Measurements from ENCODE around the gene TNRC18.
"Not testable (repeated sequence)": the region's sequence is repeated elsewhere in the genome, so short reads cannot be mapped to it uniquely, and the experiment has no call there.

Gene TNRC18

DNA sequence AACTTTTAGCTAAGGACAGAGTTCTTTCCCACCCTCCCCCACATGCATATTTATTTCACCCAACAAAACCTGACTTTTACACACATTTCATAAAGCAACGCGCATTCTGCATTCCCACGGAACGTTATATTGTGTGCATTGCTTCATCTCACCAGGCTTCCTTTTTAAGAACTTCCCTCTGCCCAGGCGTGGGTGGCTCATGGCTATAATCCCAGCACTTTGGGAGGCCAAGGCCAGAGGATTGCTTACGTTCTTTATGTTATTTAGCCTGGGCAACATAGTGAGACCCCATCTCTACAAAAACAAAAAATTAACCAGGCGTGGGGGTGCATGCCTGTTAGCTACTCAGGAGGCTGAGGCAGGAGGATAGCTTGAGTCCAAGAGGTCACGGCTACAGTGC, 155.8 kb downstream of the TNRC18 start:
- not testable (repeated sequence) for DNase-seq (ENCODE audit: low read depth)

DNA sequence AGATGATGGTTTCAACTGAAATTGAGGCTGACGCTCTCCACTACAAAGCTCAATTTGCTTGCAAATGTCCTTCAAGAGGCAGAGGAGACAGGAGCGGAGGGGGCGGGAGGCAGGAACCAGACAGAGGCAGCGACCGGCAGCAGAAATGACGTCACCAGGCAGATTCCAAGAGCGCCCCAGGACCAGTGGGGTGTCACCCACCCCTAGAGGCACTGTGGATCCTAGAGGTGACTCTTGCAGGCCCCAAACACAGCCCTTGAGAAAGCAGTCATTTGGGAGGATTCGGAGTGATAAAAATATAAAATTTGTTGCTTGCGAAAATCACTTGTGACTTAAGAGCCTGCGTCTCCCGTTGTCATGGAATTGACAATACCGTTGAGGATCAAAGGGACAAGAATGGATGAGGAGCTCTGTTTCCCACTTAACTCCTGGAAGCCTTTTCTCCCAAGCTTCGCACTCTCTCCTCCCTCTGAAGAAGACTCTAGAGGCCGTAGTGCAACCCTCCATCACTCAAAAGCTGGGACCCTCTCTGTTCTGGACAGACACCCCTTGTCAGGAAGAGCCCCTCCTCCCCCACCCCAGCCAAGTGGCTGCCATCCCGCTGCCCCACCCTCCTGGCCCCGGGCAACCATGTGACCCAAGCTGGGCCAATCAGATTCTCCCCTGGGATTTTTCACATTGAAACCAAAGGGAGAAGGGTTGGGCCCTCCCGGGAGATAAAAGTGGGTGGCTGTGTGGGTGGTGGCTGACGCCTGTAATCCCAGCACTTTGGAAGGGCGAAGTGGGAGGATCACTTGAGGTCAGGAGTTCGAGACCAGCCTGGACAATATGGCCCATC, 157.2 kb downstream of the TNRC18 start:
- DNase-seq (ENCODE audit: low read depth), result no peak

DNA sequence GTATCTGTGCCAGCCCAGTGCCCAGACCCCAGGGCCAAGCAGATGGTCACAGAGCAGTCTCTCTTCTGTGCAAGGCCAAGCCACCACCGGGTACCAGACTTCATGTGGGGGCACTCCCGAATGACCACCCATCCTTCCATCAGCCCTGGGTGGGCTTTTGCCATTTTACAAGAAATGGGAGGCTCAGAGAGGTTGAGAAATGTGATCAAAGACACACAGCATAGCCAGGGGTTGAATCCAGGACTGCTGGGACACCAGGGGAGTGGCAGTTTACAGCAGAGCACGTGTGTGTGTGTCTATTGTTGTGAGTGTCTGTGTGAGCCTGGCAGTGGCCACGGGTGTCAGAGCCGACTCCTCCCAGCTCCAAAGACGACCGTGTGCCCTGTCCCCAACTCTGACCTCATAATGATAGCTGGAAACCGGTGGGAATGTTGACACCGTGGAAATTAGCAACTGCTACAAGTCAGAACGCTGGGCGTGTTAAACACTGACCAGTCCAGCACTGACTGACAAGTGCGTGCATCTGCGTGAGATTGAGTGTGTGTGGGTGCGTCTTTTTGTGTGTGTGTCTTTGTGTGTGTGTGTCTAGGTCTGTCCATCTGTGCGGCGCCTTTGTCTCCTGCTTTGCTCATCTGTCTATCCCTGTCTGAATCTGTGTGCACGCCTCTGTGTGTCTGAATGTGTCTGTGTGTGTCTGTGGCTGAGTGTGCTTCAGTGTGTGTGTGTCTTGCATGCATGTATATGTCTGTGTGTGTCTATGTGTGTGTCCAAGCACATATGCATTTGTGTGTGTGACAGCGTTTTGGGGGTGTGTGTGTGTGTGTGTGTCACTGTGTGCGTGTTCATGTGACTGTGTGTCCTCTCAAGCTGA, 158.1 kb downstream of the TNRC18 start:
- DNase-seq (ENCODE audit: low read depth), result no peak

DNA sequence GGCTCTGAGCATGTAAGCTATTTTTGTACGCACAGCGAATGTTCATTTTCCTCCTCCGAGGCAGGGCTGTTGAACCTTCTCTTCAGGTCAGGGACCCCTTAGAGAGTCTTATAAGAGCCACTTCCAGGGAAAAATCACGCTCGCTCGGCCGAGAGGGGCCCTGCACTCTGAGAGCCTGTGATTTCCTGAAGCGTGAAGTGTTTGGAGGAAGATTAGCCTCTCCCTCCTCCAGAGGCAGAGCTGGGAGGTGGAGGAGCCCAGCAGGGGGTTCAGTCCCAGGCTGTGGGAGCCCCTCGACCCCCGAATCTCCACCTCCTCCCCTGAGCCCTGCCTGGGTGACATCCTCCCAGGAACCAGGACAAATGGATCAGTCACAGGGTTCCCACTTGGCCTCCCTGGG, 160.6 kb downstream of the TNRC18 start:
- not testable (repeated sequence) for DNase-seq (ENCODE audit: low read depth)

DNA sequence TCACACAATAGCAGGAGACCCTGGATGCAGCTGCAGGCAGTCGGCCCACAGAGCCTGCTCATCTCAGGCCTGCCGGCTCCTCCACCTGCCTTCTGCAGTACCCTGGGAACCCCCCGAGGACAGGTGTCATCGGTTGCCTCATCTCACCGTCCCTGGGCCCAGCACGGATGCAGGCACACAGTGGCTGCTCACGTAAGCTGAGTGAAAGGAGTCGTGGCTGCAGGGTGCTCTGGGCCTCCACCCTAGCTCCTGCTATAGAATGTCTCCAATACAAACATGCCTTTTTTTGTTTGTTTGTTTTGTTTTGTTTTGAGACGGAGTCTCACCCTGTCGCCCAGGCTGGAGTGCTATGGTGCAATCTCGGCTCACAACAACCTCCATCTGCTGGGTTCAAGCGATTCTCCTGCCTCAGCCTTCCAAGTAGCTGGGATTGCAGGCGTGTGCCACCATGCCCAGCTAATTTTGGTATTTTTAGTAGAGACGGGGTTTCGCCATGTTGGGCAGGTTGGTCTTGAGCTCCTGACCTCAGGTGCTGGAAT, 163.0 kb downstream of the TNRC18 start:
- DNase-seq (ENCODE audit: low read depth), result not testable (repeated sequence)

All from stimulated activated CD8-positive, alpha-beta memory T cell treated with anti-CD3 and anti-CD28 coated beads, Interleukin-12 subunit alpha, Interleukin-12 subunit beta, amount 100 ng/mL, for 4 hours (primary cell).